Uterus (tissue), 4 donors: ENCODE data around the gene PTGER1. TPM values are rescaled to one million over a fixed set of nuclear protein-coding genes. Genes with fewer than 3 reads are reported as not detected.

Experiments
- DNase-seq, 2 donors: peaks; one replicate each; pipeline ENCODE4 v3.0.0-alpha.2; 2019 to 2020
- H3K27ac ChIP-seq, 2 donors: fragments of 200-600 bp; sonication (generic); 1 replicate in 1 of 2; 2 replicates in 1 of 2; pipeline ENCODE4 v1.5.1; 2016 to 2018
- H3K27me3 ChIP-seq, 2 donors: fragments of 200-600 bp; sonication (generic); one replicate each; pipeline ENCODE4 v1.5.1; 2018 to 2019; ENCODE audit warnings: control low read depth in 1 of 2
- H3K36me3 ChIP-seq, 2 donors: fragments of 200-600 bp; sonication (generic); one replicate each; pipeline ENCODE4 v1.5.1; 2019; ENCODE audit warnings: control low read depth in 1 of 2
- H3K4me1 ChIP-seq, 2 donors: fragments of 200-600 bp; sonication (generic); one replicate each; pipeline ENCODE4 v1.5.1; 2018 to 2019; ENCODE audit warnings: control low read depth in 1 of 2
- H3K4me3 ChIP-seq, 2 donors: fragments of 200-600 bp; sonication (generic); 1 replicate in 1 of 2; 2 replicates in 1 of 2; pipeline ENCODE4 v1.5.1; 2018 to 2019; ENCODE audit warnings: mild to moderate bottlenecking in 1 of 2
- H3K9me3 ChIP-seq, 2 donors: fragments of 200-600 bp; sonication (generic); one replicate each; pipeline ENCODE4 v1.5.1; 2019; ENCODE audit warnings: control low read depth in 1 of 2
- POLR2A ChIP-seq, 2 donors: fragments of 450-650 bp; IDR thresholded peaks; one replicate each; pipeline ENCODE4 v1.6.1; 2016; ENCODE audit warnings: antibody characterized with exemption in 2 of 2, mild to moderate bottlenecking in 1 of 2, moderate library complexity in 1 of 2
- intact Hi-C: fragments of 100-400 bp; cut with DNase I; formaldehyde crosslinking; loops from one replicate; pipeline ENCODE4 v1.15.1; 2023; ENCODE audit warnings: low total_unique reads
- total RNA-seq, 4 donors: library from RNA; depleted of rRNA in 3 of 4; stranded (reverse); fragments of >200 nt in 3 of 4; gene quantifications; one replicate each; pipeline versions ENCODE4 v1.1.0 to v1.2.4, GENCODE V29; 2014 to 2023
- TF ChIP-seq, protein P1 (sequence below), 4 experiments: fragments of 200-600 bp in 2 of 4; fragments of 450-650 bp in 2 of 4; sonication (generic) in 2 of 4; IDR thresholded peaks; one replicate each; pipeline ENCODE4 v1.5.1; 2016 to 2019; ENCODE audit warnings: antibody characterized with exemption in 4 of 4, mild to moderate bottlenecking in 2 of 4, moderate library complexity in 1 of 4
- donor health status: DM: yes; HTN: yes; CAD: no.

The PTGER1 gene
- total RNA-seq, 4 donors from 2014 or later, result 0.30 to 1.2 TPM; not detected in 2

DNA sequence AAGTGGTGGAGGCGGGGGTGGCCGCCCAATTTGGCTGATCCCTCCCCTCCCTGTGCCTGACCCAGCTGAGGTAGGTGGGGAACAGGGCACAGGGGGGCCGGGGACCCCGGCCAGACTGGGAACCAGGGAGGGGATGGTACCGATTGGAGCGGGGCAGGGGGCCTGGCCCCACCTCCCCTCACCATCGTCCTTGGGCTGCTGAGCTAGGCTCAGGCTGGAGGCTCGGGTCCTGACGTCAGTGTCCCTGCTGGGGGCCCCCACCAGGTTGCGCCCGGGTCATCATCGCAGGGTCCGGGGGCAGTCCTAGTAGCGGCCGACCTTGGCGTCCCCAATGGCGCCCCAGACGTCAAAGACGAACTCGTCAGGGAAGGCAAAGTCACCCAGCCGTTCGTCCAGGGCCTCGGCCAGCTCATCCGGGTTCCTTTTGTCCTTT lies 3.0 kb upstream of the PTGER1 start:
- Histone ChIP-seq H3K4me3 (no peak overlapping the region), H3K27me3 (peaks cover 0 to 3% of the 10 kb centered on the region in 2 donors), H3K36me3 (no peaks in the 10 kb centered on the region), H3K9me3 (no peaks in the 10 kb centered on the region), H3K4me1 (peaks cover 0 to 5% of the 10 kb centered on the region in 2 donors), H3K27ac (peak overlapping the region in 1 of 2 donors; percentile 9)
- no peak for DNase-seq
- intact Hi-C loops, result no loop called here
- TF ChIP-seq, protein P1, sequence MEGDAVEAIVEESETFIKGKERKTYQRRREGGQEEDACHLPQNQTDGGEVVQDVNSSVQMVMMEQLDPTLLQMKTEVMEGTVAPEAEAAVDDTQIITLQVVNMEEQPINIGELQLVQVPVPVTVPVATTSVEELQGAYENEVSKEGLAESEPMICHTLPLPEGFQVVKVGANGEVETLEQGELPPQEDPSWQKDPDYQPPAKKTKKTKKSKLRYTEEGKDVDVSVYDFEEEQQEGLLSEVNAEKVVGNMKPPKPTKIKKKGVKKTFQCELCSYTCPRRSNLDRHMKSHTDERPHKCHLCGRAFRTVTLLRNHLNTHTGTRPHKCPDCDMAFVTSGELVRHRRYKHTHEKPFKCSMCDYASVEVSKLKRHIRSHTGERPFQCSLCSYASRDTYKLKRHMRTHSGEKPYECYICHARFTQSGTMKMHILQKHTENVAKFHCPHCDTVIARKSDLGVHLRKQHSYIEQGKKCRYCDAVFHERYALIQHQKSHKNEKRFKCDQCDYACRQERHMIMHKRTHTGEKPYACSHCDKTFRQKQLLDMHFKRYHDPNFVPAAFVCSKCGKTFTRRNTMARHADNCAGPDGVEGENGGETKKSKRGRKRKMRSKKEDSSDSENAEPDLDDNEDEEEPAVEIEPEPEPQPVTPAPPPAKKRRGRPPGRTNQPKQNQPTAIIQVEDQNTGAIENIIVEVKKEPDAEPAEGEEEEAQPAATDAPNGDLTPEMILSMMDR (IDR thresholded peaks at IDR 0.05), result no peak
- no peak for TF ChIP-seq POLR2A (IDR thresholded peaks at IDR 0.05)

DNA sequence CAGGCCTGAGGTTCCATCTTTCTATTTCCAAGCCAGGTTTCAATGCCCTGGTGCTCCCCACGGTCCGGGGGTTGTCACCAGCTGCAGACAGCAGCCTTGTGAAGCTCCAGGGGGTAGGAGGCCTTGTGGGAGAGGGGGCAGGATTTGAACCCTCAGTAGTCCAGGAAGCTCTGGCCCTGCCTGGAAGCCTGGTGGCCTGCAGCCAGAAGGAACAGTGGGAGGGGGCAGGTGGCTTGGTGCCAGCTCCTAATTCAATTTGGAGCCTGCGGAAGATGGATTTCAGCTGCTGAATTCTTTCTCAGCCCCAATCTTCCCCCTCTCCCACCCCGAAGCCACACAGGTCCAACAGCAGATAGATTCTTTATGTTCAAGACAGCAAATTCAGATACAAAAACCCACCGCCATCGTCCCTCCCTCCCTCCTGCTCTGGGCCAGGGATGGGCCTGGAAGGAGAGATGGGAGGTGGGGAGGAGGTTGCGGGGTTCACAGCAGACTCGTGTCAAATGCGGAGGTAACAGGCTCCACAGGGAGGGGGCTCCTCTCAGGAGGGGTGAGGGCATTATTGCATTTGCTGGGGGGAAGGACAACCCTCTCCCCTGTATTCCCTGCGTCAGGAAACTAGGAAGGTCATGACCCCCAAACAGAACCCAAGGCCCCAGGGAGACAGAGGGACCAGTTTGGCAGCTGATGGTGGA lies 2.4 kb upstream of the PTGER1 start:
- intact Hi-C loops, result no loop called here
- no peak overlapping the region for H3K4me3 ChIP-seq
- no peaks in the 10 kb centered on the region for H3K36me3 ChIP-seq
- TF ChIP-seq, protein P1 (IDR thresholded peaks at IDR 0.05), result no peak
- TF ChIP-seq POLR2A (IDR thresholded peaks at IDR 0.05), result no peak
- no peak for DNase-seq
- no peaks in the 10 kb centered on the region for H3K9me3 ChIP-seq
- H3K27ac ChIP-seq, result peak overlapping the region; percentile 17 to 37
- H3K4me1 ChIP-seq, result peaks cover 0 to 7% of the 10 kb centered on the region in 2 donors
- peaks cover 0 to 5% of the 10 kb centered on the region in 2 donors for H3K27me3 ChIP-seq

DNA sequence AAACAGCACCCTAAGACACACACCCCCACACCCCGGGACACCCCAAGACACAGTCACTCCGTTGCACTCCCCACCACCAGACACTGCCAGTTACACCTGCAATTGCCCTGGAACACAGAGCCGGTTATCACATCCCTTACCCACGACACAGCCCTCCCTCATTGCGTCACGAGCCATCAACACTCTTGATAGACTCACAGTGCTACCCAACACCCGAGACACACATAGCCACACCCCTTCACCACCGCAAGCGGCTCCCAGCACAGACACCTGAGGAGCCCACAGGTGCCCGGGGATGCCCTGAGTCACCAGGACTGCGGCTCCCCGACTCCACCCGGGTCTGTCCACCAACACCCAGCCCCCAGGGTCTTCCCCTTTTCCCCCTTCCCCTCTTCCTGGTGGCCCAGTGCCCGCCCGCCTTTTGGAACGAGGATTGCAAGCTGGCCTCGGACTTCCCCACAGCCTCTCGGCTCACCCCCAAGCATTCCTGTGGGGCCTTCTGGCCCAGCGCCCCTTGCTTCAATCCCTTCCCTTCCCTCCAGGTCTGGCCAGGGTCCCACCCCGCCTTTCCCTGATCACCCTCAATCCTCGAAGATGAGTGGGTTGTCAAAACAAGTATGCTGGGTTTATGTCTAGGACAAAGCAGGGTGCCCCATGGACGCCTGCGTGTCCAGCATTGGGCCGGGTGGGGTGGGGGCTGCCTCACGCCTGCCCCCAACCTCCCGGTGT lies 1.7 kb upstream of the PTGER1 start:
- TF ChIP-seq, protein P1 (IDR thresholded peaks at IDR 0.05), result no peak
- no peak for TF ChIP-seq POLR2A (IDR thresholded peaks at IDR 0.05)
- peak overlapping the region; percentile 17 to 37 for H3K27ac ChIP-seq
- DNase-seq, result peak in 1 of 2 donors; percentile 47
- intact Hi-C loops, result no loop called here
- H3K4me3 ChIP-seq, result no peak overlapping the region
- no peaks in the 10 kb centered on the region for H3K36me3 ChIP-seq
- H3K27me3 ChIP-seq, result peaks cover 0 to 8% of the 10 kb centered on the region in 2 donors
- H3K4me1 ChIP-seq, result peaks cover 0 to 14% of the 10 kb centered on the region in 2 donors
- H3K9me3 ChIP-seq, result no peaks in the 10 kb centered on the region

DNA sequence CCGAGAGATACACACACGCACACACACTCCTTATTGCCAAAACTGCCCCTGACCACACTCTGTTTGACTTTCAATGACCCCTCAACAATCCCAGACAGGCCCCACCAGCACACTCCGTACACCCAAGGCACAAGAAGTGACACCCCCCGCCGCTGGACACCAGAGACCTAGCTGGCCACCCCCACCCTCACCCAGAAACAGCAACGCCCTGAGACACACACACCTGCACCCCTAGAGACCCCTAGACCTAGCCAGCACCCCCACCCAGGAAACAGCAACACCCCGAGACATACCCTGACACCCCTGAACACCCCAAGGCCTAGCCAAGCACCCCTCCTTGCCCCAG lies 1.1 kb upstream of the PTGER1 start:
- Histone ChIP-seq H3K27ac (no peak overlapping the region), H3K4me3 (no peak overlapping the region), H3K27me3 (peaks cover 0 to 8% of the 10 kb centered on the region in 2 donors), H3K4me1 (peaks cover 0 to 14% of the 10 kb centered on the region in 2 donors), H3K36me3 (no peaks in the 10 kb centered on the region), H3K9me3 (no peaks in the 10 kb centered on the region)
- TF ChIP-seq POLR2A (IDR thresholded peaks at IDR 0.05), result no peak
- TF ChIP-seq, protein P1 (IDR thresholded peaks at IDR 0.05), result no peak
- intact Hi-C loops, result no loop called here
- DNase-seq, result no peak

DNA sequence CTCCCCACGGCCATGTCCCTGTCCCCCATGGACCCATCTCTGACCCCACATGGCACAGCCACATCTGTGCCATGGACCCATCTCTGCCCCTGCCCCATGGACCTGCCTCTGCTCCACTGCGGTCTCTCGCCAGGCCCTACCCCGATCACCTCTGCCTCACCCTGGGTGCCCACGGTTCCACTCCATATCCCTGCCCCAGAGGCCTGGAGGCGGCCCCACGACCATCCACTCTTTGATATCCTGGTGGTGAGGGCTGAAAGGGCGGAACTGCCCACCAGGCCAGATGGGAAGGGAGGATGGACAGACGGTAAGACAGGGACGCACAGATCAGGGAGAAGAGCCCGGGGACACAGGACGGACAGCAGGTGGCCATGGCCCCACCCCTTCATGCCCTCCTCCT lies 327 bp downstream of the PTGER1 start:
- H3K4me1 ChIP-seq, result peaks cover 0 to 14% of the 10 kb centered on the region in 2 donors
- H3K4me3 ChIP-seq, result no peak overlapping the region
- TF ChIP-seq, protein P1 (IDR thresholded peaks at IDR 0.05), result no peak
- TF ChIP-seq POLR2A (IDR thresholded peaks at IDR 0.05), result no peak
- H3K27me3 ChIP-seq, result peaks cover 0 to 8% of the 10 kb centered on the region in 2 donors
- intact Hi-C loops, result no loop called here
- H3K27ac ChIP-seq, result peak overlapping the region in 1 of 2 donors; percentile 2
- no peaks in the 10 kb centered on the region for H3K36me3 ChIP-seq
- no peak for DNase-seq
- no peaks in the 10 kb centered on the region for H3K9me3 ChIP-seq
